ENCODE results near the gene MRPL22.

The MRPL22 gene

DNA sequence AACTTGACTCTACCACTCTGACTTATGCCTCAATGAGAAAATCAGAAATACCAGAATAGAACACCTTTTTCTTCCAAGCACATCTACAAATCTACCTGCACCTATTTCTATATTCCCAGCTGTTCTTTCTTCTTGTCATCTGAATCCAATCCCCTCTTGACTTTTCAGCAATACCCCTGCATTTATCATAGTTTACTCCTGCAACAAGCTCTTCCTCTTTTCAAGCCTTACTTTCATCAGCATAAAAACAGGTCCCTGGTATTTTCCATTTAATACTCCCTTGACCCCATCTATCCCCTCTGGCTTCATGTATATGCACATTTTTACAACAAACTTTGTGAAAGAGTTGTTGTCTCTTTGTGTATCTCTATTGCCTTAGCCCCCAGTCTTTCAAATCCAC is 6.0 kb upstream of the MRPL22 start:
- TF ChIP-seq, protein P1, sequence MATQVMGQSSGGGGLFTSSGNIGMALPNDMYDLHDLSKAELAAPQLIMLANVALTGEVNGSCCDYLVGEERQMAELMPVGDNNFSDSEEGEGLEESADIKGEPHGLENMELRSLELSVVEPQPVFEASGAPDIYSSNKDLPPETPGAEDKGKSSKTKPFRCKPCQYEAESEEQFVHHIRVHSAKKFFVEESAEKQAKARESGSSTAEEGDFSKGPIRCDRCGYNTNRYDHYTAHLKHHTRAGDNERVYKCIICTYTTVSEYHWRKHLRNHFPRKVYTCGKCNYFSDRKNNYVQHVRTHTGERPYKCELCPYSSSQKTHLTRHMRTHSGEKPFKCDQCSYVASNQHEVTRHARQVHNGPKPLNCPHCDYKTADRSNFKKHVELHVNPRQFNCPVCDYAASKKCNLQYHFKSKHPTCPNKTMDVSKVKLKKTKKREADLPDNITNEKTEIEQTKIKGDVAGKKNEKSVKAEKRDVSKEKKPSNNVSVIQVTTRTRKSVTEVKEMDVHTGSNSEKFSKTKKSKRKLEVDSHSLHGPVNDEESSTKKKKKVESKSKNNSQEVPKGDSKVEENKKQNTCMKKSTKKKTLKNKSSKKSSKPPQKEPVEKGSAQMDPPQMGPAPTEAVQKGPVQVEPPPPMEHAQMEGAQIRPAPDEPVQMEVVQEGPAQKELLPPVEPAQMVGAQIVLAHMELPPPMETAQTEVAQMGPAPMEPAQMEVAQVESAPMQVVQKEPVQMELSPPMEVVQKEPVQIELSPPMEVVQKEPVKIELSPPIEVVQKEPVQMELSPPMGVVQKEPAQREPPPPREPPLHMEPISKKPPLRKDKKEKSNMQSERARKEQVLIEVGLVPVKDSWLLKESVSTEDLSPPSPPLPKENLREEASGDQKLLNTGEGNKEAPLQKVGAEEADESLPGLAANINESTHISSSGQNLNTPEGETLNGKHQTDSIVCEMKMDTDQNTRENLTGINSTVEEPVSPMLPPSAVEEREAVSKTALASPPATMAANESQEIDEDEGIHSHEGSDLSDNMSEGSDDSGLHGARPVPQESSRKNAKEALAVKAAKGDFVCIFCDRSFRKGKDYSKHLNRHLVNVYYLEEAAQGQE (IDR thresholded peaks at IDR 0.05; ENCODE audit: insufficient read depth in 1 of 2, low read depth in 2 of 2, low read length in 2 of 2): no peak
- TF ChIP-seq TAF1 (IDR thresholded peaks at IDR 0.05; ENCODE audit: borderline replicate concordance, insufficient read depth, low read length): no peak
- TF ChIP-seq SIN3A (IDR thresholded peaks at IDR 0.05; ENCODE audit: borderline replicate concordance, insufficient read depth, low read length): no peak

DNA sequence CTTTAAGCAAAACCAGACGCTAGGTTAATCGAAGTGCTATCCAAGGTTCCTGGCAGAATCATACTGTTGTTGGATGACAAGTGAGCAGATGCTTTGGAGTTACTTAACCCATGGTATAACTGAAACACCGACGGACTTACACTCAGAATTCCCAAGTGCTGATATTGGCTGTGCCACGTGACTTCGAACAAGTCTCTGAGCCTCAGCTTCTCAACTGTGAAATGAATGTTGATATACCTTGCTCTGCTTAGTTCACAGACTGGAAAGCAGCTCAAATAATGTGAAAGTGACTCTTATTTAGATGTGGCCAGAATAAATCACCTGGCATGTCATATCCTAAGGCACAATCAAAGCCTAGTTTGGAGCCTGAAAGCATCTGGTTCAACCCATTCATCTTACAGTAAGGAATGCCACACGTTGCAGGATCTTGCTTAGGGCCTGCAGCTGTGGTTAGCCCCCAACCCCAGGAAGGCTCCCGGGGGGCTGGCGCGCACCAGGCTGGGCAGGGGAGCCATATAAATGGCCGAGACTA is 3.6 kb upstream of the MRPL22 start:
- no peak for TF ChIP-seq FOXP2 (optimal IDR thresholded peaks at IDR 0.05; ENCODE audit: borderline replicate concordance, extremely low read depth, extremely low read length, insufficient read depth)
- no peak for TF ChIP-seq POLR2AphosphoS5 (IDR thresholded peaks at IDR 0.05; ENCODE audit: low read depth, low read length)
- TF ChIP-seq, protein P1 (IDR thresholded peaks at IDR 0.05; ENCODE audit: insufficient read depth in 1 of 2, low read depth in 2 of 2, low read length in 2 of 2): no peak
- TF ChIP-seq SIN3A (IDR thresholded peaks at IDR 0.05; ENCODE audit: borderline replicate concordance, insufficient read depth, low read length): no peak
- no peak for TF ChIP-seq TAF1 (IDR thresholded peaks at IDR 0.05; ENCODE audit: borderline replicate concordance, insufficient read depth, low read length)

DNA sequence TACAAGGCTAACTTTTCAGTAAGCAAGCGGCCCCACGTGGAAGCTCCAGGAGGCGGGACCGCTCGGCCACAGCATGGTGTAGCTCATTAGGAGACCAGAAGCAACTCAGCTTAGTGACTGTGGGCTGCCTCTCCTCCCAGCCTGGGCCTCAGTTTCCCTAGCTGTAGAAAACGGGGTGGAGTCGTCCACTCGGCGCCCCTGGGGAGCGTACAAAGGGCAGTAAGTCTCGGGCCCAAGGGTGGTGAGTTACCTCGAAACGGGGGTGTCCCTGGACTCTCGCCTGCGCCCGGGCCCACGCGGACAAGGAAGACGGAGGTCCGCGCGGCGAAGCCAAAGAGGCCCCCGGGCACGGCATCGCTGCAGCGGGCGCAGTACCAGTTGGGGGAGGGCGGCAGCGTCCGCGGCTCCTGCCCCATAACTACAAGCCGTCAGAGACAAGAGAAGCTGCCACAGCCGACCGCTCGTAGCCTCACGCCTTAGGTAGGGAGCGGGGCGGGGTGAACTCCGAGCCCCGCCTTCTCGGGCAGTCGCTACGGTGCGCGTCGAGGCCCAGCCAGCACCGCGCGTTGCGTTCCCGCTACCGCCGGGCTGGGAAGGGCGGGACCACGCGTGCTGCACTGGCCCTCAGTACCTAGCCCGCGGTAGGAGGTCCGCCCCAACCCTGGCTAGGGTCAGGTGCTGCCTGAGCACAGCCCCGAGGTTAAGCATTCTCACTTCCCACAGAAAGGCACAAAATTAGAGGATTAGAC is 3.0 kb upstream of the MRPL22 start, which contains the start of gene GEMIN5:
Gene GEMIN5 (minus strand): TSS at position 494 of the 749 bp plus-strand sequence. CDS start 78 bp downstream, at position 416.
- peak; percentile 65; the same call in 1 of the 2 replicates for TF ChIP-seq TAF1 (IDR thresholded peaks at IDR 0.05; ENCODE audit: borderline replicate concordance, insufficient read depth, low read length)
- peak; percentile 90 for TF ChIP-seq FOXP2 (optimal IDR thresholded peaks at IDR 0.05; ENCODE audit: borderline replicate concordance, extremely low read depth, extremely low read length, insufficient read depth)
- TF ChIP-seq, protein P1 (IDR thresholded peaks at IDR 0.05; ENCODE audit: insufficient read depth in 1 of 2, low read depth in 2 of 2, low read length in 2 of 2): peak in 1 of 2 experiments; percentile 56; a peak in 1 of 4 replicates
- peak; percentile 78 for TF ChIP-seq POLR2AphosphoS5 (IDR thresholded peaks at IDR 0.05; ENCODE audit: low read depth, low read length)
- TF ChIP-seq SIN3A (IDR thresholded peaks at IDR 0.05; ENCODE audit: borderline replicate concordance, insufficient read depth, low read length): no peak; the same call in 1 of the 2 replicates

DNA sequence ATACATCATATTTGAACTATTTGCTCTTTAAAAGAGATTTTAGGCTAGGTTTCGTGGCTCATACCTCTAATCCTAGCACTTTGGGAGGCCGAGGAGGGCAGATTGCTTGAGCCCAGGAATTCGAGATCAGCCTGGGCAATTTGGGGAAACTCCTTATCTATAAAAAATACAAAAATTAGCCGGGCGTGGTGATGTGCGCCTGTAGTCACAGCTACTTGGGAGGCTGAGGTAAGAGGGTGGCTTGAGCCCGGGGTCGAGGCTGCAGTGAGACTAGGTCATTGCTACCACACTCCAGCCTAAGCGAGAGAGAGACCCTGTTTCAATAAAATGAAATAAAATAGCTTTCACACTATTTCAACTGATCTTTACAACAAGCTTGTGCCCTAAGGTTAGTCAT is 500 bp upstream of the MRPL22 start:
- TF ChIP-seq SIN3A (IDR thresholded peaks at IDR 0.05; ENCODE audit: borderline replicate concordance, insufficient read depth, low read length) (no peak), TAF1 (IDR thresholded peaks at IDR 0.05; ENCODE audit: borderline replicate concordance, insufficient read depth, low read length) (no peak), FOXP2 (optimal IDR thresholded peaks at IDR 0.05; ENCODE audit: borderline replicate concordance, extremely low read depth, extremely low read length, insufficient read depth) (no peak), POLR2AphosphoS5 (IDR thresholded peaks at IDR 0.05; ENCODE audit: low read depth, low read length) (no peak)
- TF ChIP-seq, protein P1 (IDR thresholded peaks at IDR 0.05; ENCODE audit: insufficient read depth in 1 of 2, low read depth in 2 of 2, low read length in 2 of 2): no peak

All from PFSK-1 (cell line).